GM11168 (cell line): ENCODE measurements around the gene NDUFA7.
"Not testable (repeated sequence)": the region's sequence is repeated elsewhere in the genome, so short reads cannot be mapped to it uniquely, and the experiment has no call there.

Source experiments
- in situ Hi-C: fragments of 300-500 bp; cut with MboI; formaldehyde crosslinking; loops from one replicate; pipeline ENCODE4 v1.12.0; 2022; ENCODE audit warnings: low sequenced_read_pairs; ENCODE audit not compliant: unreplicated experiment

The NDUFA7 gene

DNA sequence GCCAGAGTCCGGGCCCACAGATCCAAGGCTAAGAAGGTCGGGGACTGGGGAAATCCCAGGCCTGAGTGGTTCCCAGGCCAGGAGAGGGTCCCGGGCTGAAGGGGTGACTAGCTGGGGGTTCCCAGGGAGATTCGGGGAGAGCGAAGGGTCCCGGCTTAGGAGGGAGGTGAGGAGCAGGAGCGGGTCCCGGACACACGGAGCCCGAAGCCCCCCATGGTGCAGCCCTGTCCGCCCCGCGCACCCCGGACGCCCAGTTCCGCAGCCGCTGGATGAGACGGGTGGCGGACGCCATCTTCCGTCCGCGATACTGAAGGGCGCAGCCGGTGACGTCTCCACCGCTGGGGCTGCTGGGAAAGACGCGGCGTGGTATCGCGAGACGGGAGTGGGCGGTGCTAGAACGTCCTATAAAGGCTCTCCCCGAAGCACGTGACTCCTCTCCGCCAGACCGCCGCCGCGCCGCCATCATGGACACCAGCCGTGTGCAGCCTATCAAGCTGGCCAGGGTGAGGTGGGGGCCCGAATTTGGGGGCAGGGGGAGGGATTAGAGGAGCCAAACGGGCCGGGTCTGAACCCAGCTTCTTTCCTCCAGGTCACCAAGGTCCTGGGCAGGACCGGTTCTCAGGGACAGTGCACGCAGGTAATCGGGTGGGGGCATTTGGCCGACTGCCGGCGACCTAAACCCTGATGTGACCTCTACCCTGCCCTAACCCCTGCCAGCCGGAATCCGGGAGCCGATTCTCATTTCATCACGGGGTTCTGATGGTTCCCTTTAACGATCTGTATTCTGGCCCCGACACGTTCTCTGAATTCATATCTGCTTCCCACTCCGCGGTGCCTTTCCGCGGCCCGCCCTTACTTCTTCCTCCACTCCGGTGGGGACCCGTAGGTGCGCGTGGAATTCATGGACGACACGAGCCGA lies at the start of gene NDUFA7, which contains the start of gene RPS28:
NDUFA7 (minus strand) TSS at position 309 of the 919 bp plus-strand sequence; CDS start at position 292, 17 bp downstream.
RPS28 (plus strand) TSS at position 430 of the 919 bp plus-strand sequence; CDS start at position 465, 35 bp downstream.
- in situ Hi-C loops = no loop called here

DNA sequence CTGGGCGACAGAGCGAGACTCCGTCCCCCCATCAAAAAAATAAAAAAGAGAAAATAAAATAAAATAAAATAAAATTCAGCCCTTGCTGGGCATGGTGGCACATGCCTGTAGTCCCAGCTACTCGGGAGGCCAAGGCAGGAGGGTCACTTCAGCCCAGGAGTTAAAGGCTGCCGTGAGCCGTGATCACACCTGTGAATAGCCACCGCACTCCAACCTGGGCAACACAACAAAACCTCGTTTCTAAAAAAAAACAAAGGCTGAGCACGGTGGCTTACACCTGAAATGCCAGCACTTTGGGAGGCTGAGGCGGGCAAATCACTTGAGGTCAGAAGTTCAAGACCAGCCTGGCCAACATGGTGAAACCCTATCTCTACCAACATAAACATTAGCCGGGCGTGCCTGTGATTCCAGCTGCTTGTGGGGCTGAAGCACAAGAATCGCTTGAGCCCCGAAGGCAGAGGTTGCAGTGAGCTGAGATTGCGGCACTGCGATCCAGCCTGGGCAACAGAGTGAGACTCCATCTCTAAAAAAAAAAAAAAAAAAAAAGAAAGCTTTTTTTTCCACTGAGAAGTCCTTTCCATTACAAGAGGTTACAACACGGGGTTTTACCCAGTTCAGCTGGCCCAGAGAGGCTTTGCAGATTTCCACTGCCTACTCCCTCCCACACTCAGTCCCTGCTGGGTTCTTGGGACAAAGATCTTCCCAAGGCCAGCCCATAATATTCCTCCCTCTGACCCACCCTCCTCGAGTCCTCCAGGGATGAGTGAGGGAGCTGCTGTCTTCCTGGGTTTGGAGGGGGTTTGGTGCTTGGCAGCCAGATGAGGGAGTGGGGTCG lies 49.2 kb upstream of the NDUFA7 start:
- in situ Hi-C loops = no loop called here

DNA sequence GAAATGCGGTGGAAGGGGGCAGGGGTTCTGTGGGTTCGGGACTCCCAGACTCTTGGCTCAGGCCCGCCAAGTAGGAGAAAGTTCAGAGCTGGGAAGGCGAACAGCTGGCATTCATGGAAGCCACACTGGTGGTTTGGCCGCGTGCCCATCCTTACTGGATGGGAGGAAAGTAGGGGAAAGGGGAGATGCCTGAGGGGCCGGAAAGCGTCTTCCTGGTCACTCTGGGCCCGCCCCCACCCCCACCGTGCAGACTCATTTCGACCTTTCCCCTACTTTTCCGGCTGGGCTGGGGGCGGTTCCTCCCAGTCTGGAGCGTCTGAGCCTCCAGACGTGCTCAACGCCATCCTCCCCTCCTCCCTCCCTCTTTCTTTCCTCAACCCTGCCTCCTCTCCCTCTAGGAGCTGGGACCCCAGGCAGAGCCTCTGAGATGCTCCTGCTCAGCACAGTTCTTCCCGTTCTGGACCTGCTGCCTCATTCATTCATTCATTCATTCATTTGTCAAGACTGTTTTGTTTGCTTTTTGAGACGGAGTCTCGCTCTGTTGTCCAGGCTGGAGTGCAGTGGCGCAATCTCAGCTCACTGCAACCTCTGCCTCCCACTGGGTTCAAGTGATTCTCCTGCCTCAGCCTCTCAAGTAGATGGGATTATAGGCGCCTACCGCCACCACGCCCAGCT lies 46.3 kb upstream of the NDUFA7 start:
- in situ Hi-C loops = no loop called here

DNA sequence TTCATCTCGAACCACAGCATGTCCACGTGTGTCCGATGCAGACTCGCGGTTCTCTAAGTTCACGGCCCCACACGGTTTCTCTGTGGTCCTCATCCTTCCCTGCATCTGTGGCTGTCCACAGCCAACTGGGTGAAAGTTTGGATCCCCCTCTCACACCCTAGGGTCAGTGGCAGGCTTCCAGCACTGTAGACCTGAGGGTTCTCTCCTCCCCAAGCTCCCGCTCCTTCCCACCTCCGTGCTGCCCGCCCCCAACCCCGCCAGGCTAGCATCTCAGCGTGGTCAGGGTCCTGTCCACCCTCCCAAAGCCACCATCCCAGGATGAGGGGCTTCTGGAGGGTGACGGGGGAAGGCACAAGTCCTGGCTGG lies 45.8 kb upstream of the NDUFA7 start:
- in situ Hi-C loops = no loop called here

DNA sequence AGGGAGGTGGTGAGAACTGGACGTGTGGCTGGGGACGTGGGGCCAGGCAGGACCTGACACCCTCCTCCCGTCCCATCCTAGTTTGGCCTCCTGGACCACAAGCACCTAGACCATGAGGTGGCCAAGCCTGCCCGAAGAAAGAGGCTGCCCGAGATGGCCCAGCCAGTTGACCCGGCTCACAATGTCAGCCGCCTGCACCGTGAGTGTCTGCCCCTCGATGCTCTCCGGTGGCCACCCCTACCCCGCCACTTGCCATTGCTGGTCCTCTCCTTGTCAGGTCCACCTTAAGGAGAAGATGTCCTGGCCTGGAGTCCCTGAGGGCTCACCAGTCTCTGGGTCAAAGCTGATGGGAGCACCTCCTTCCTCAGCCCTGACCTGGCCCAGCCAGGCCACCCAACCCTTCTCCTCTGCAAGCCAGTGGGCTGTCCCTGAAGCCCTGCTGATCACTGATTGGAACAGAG lies 45.0 kb upstream of the NDUFA7 start:
- in situ Hi-C loops = no loop called here

DNA sequence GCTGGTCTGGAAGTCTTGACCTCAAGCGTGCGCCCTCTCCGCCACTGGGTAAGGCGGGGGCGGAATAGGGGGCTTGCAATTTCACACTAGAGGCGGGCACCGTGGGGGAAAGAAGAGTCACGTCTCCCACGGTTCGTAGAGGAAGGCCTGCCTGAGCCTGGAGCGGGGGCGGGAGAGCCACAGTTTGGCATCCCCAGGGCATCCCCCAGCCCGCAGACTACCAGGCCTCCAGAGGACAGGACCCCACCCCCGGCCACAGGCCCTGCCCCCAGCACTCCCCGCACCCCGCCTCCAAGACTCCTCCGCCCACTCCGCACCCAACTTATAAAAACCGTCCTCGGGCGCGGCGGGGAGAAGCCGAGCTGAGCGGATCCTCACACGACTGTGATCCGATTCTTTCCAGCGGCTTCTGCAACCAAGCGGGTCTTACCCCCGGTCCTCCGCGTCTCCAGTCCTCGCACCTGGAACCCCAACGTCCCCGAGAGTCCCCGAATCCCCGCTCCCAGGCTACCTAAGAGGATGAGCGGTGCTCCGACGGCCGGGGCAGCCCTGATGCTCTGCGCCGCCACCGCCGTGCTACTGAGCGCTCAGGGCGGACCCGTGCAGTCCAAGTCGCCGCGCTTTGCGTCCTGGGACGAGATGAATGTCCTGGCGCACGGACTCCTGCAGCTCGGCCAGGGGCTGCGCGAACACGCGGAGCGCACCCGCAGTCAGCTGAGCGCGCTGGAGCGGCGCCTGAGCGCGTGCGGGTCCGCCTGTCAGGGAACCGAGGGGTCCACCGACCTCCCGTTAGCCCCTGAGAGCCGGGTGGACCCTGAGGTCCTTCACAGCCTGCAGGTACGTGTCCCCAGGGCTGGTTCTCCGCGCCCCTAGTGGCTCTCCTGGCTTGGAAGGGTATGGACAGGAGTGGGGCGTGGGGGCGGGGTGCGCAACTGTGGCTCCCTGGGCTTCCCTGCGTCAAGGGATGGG lies 42.9 kb upstream of the NDUFA7 start, which contains the start of gene ANGPTL4:
ANGPTL4 (plus strand) TSS at position 353 of the 969 bp plus-strand sequence; CDS start at position 520, 167 bp downstream.
- in situ Hi-C loops = no loop called here

DNA sequence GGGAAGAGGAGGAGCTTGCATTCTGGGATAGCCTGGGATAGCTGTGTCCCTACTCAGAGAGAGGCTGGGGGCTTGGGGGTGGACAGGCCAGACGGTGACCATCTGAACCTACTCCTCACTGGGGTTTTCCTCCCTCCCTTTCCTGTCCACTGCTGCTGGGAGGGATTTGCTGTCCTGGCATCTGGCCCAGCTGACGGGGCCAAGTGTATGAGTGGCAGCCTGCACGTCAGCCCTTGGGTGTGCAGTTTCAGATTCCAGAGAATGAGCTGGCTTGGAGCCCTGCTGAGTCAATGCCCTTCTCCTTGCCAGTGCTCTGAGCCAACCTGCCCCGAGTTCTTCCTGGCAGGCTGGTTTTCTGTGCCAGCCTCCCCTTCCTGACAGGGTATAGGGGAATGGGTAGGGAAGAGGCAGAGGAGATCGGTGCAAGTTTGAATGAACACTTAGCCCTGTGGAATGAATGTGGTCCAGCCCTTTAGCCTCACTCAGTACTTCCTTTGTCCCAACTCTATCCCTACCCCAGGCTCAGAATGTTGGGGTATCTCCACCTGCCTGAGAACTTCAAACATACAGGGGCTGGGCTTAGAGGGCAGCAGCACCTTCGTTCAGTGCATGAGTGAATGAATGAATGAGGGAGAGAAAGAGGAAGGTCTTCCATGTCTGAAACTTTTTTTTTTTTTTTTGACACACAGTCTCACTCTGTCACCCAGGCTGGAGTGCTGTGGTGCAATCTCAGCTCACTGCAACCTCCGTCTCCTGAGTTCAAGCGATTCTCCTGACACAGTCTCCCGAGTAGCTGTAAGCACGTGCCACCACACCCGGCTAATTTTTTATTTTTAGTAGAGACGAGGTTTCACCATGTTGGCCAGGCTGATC lies 41.0 kb upstream of the NDUFA7 start:
- in situ Hi-C loops = no loop called here

DNA sequence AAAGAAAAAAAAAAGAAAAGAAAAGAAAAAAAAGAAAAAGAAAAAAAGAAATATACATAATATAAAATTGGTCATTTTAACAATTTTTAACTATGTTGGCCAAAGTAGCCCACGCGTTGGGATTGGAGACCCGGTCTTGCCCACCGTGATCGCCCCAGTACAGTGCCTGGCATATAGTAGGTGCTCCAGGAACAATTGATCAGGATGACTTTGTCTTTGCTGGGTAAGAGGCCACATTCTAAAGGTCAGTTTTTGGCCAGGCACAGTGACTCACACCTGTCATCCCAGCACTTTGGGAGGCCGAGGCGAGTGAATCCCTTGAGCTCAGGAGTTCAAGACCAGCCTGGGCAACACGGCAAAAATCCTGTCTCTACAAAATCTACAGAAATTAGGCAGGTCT lies 39.0 kb upstream of the NDUFA7 start:
- in situ Hi-C loops = no loop called here

DNA sequence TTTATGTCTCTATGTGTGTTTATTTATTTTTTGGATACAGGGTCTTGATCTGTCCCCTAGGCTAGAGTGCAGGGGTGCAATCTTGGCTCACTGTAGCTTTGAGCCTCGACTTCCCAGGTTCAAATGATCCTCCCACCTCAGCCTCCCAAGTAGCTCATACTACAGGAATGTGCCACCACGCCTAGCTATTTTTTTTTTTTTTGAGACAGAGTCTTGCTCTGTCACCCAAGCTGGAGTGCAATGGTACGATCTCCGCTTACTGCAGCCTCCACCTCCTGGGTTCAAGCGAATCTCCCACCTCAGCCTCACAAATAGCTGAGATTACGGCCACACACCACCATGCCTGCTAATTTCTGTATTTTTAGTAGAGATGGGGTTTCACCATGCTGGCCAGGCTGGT lies 37.8 kb upstream of the NDUFA7 start:
- in situ Hi-C loops = no loop called here

DNA sequence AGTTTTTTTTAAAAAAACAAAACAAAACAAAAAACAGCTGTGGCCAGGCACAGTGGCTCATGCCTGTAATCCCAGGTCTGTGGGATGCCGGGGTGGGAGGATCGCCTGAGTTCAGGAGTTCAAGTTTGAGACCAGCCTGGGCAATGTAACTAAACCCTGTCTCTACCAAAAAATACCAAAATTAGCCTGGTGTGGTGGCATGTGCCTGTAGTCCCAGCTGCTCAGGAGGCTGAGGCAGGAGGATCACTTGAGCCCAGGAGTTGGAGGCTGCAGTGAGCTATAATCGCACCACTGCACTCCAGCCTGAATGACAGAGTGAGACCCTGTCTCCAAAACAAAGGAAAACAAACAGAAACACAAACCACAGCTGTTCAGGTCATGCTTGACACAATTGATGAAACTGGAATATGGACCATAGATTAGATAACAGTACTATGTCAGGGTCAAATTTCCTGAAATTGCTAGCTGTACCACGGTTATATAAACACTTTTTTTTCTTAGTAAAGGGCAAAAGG lies 35.9 kb upstream of the NDUFA7 start:
- in situ Hi-C loops = no loop called here

DNA sequence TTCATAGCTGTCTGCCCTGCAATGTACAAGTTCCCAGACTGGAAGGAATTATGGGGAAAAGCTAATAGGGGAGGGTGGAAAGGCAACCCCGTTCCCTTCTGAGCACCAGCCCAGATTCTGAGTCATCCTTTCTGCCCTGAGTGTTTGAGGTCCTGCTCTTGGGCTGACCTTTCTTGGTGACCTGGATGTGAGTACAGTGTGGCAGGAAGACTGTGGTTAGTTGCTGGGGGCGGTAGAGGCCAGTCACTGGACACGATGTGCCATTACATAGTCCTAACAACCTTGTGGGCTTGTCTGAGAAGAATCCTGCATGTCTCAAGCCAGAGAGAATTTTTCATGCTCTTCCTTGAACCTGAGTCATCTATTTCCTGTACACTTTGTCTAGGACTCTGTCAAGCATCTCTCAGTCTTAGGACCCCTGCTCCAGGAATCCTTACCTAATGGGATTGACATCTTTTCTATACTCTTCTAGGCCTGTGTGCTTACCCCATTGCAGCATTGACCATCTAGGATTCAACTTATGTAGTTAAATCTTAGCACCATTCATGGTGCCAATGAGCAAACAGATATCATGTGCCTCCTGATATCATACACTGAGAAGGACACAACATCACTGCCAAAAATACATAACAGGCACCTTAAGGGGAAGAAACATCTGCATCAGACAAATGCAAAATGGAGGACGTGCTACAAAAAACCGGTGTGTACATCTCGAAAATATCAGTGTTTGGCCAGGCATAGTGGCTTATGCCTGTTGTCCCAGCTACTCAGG lies 34.6 kb upstream of the NDUFA7 start:
- in situ Hi-C loops = no loop called here

DNA sequence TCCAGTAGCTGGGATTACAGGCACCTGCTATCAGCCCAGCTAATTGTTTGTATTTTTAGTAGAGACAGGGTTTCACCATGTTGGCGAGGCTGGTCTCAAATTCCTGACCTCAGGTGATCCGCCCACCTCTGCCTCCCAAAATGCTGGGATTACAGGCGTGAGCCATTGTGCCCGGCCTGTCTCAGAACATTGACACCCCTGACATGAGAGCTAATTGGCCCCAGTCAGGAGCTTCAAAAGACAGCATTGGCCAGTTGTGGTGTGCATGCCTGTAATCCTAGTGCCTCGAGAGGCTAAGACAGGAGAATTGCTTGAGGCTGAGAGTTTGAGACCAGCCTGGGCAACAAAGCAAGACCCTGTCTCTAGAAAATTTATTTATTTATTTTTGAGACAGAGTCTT lies 31.7 kb upstream of the NDUFA7 start:
- in situ Hi-C loops = not testable (repeated sequence)

DNA sequence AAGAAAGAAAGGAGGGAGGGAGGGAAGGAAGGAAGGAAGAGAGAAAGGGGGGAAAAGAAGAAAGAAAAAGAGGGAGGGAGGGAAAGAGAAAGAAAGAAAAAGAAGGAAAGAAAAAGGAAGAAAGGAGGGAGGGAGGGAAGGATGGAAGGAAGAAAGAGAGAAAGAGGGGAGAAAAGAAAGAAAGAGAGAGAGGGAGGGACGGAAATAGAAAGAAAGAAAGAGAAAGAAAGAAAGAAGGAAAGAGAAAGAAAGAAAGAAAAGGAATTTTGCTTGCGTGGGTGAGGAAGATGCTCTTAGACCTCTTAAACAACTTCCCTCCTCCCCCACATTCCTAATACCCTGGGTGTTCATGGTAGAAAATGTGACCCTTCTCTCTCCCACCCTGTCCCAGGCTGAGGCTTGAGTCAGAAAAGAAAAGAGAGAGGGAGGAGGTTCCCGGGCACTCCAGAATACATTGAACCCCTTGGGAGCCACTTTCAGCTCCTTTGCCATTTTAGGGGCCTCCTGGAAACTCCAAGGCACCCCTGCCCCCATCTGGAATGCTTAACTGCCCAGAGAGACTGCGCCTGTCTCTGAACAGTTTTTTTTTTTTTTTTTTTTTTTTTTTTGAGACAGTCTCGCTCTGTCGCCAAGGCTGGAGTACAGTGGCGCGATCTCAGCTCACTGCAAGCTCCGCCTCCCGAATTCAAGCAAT lies 31.1 kb upstream of the NDUFA7 start:
- in situ Hi-C loops = no loop called here

DNA sequence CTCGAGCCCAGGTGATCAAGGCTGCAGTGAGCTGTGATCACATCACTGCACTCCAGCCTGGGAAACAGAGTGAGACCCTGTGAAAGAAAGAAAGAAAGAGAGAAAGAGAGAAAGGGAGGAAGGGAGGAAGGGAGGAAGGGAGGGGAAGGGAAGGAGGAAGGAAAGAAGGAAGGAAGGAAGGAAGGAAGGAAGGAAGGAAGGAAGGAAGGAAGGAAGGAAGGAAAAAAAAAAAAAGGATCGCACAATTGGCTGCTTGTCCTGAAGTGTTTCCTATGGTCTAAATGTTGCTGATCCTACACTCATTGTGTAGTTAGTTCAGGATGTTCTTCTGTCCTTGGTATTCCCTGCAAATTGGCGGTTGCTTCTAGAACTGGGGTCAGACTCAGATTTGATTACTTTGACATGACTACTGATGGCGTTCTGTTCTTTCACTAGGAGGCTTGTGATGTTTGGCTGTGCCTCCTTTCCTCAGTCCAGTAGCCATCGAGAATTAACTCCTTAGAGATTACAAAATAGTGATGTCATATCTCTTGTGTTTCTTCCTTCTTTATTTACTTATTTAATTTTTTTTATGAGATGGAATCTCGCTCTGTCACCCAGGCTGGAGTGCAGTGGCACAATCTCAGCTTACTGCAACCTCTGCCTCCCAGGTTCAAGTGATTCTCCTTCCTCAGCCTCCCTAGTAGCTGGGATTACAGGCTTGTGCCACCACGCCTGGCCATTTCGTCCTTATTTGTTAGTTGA lies 28.6 kb upstream of the NDUFA7 start:
- in situ Hi-C loops = not testable (repeated sequence)

DNA sequence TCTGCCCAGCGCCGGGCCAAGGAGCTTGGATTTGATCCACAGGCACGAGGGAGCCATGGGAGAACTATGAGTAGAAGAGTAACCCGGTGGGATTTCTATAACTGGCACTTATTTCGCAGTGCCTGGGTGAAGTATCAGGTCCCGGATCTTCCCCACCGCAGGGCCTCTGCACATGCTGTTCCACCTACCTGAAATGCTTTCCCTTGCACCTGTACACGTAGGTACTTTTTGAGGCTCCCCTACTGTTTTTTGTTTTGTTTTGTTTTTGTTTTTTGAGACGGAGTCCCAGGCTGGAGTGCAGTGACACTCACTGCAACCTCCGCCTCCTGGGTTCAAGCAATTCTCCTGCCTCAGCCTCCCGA lies 22.3 kb upstream of the NDUFA7 start:
- in situ Hi-C loops = no loop called here
